HEK293 (cell line): Measurements from ENCODE around the gene BIVM.

Experiments used
- GLIS1 ChIP-seq: fragments of 450-650 bp; formaldehyde crosslinking; IDR thresholded peaks from 2 replicates; pipeline ENCODE4 v1.5.1; 2016; ENCODE audit warnings: missing biosample characterization, missing genetic modification characterization
- KLF10 ChIP-seq: fragments of 450-650 bp; IDR thresholded peaks from 2 replicates; pipeline ENCODE4 v1.5.1; 2018; ENCODE audit warnings: missing biosample characterization, mild to moderate bottlenecking, missing genetic modification characterization
- KLF9 ChIP-seq: fragments of 450-650 bp; formaldehyde crosslinking; IDR thresholded peaks from 2 replicates; pipeline ENCODE4 v1.5.1; 2016; ENCODE audit warnings: missing biosample characterization, missing genetic modification characterization, low read depth
- OSR2 ChIP-seq: fragments of 450-650 bp; formaldehyde crosslinking; IDR thresholded peaks from 2 replicates; pipeline ENCODE4 v1.5.1; 2016; ENCODE audit warnings: missing biosample characterization, missing genetic modification characterization
- PBX3 ChIP-seq: sonication (generic); formaldehyde crosslinking; IDR thresholded peaks from 2 replicates; pipeline ENCODE4 v1.8.1; 2022; ENCODE audit warnings: mild to moderate bottlenecking, moderate library complexity, missing genetic modification reagents
- REST ChIP-seq: fragments of 450-650 bp; formaldehyde crosslinking; IDR thresholded peaks from 2 replicates; pipeline ENCODE4 v1.5.1; 2016; ENCODE audit warnings: missing biosample characterization, missing genetic modification characterization
- WT1 ChIP-seq: fragments of 450-650 bp; formaldehyde crosslinking; IDR thresholded peaks from 2 replicates; pipeline ENCODE4 v1.5.1; 2016; ENCODE audit warnings: missing biosample characterization, missing genetic modification characterization
- YY1 ChIP-seq: fragments of 450-650 bp; formaldehyde crosslinking; IDR thresholded peaks from 2 replicates; pipeline ENCODE4 v1.5.1; 2018; ENCODE audit warnings: missing biosample characterization, missing genetic modification characterization
- ZBTB17 ChIP-seq: fragments of 450-650 bp; formaldehyde crosslinking; IDR thresholded peaks from 2 replicates; pipeline ENCODE4 v1.5.1; 2016; ENCODE audit warnings: missing biosample characterization, missing genetic modification characterization
- ZBTB26 ChIP-seq: fragments of 450-650 bp; formaldehyde crosslinking; optimal IDR thresholded peaks from 2 replicates; pipeline ENCODE3; 2016; ENCODE audit warnings: missing biosample characterization, mild to moderate bottlenecking, missing genetic modification characterization
- ZBTB8A ChIP-seq: fragments of 450-650 bp; formaldehyde crosslinking; IDR thresholded peaks from 2 replicates; pipeline ENCODE4 v1.5.1; 2016; ENCODE audit warnings: missing biosample characterization, missing genetic modification characterization
- ZFP37 ChIP-seq: fragments of 450-650 bp; formaldehyde crosslinking; IDR thresholded peaks from 2 replicates; pipeline ENCODE4 v1.5.1; 2016; ENCODE audit warnings: missing biosample characterization, missing genetic modification characterization
- ZNF23 ChIP-seq: fragments of 450-650 bp; formaldehyde crosslinking; IDR thresholded peaks from 2 replicates; pipeline ENCODE4 v1.5.1; 2016; ENCODE audit warnings: missing biosample characterization, missing genetic modification characterization, borderline replicate concordance
- ZNF280C ChIP-seq: fragments of 450-650 bp; formaldehyde crosslinking; IDR thresholded peaks from 2 replicates; pipeline ENCODE4 v1.5.1; 2016; ENCODE audit warnings: missing biosample characterization, missing genetic modification characterization
- ZNF354C ChIP-seq: fragments of 450-650 bp; formaldehyde crosslinking; IDR thresholded peaks from 2 replicates; pipeline ENCODE4 v1.5.1; 2016; ENCODE audit warnings: missing biosample characterization, missing genetic modification characterization, low read depth, borderline replicate concordance
- ZNF423 ChIP-seq: fragments of 450-650 bp; formaldehyde crosslinking; IDR thresholded peaks from 2 replicates; pipeline ENCODE4 v1.5.1; 2016; ENCODE audit warnings: missing biosample characterization, missing genetic modification characterization
- ZNF561 ChIP-seq: fragments of 450-650 bp; IDR thresholded peaks from 2 replicates; pipeline ENCODE4 v1.5.1; 2018; ENCODE audit warnings: missing biosample characterization, missing genetic modification characterization, borderline replicate concordance
- ZNF610 ChIP-seq: fragments of 450-650 bp; formaldehyde crosslinking; IDR thresholded peaks from 2 replicates; pipeline ENCODE4 v1.5.1; 2016; ENCODE audit warnings: missing biosample characterization, missing genetic modification characterization, borderline replicate concordance

The BIVM gene

DNA sequence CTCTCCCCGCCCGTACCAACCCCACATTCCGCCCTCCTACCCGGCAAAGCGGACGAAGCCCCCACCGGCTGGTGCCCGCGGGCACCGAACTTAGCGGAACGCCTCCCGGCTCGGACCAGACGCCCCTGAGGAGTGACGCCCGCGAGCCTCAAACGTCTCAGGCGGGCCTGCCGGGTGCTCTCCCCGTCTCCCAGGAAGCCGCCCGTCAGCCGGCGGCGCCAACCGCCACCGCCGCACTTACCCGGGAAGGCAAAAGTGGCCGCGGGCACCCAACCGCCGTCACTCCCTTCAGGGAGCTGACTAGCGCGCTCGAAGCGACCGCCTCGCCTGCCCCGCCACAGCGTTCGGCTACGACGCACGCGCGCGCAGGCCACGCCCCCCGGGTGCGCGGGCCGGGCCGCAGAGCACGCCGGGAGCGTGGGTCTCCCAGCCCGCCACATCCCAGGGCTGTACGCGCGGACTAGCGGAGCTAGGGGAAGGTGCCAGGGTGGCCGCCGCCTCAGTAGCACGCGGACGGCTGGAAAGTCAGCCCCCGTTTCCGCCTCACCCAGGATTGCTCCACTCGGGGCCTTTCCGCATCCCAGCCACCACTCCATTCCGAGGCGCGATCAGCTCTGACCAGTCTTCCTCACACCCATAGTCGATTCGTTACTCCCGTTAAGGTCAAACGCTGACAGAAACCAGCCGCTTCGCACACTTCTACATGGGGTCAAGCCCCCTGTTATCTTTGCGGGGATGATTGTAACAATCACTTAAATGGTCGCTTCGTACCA, 25.3 kb upstream of the BIVM start, which contains the start of gene TEX30 (continued):
- peak; percentile 95 for TF ChIP-seq ZBTB8A (tag by site-specific recombination)
- peak; percentile 80; the same call in 1 of the 2 replicates for TF ChIP-seq PBX3 (CRISPR knock-in tag)
- no peak for TF ChIP-seq ZNF23
- TF ChIP-seq ZBTB26 (tag by site-specific recombination): peak; percentile 93
- peak; percentile 34; the same call in 1 of the 2 replicates for TF ChIP-seq YY1 (tag by site-specific recombination)
- TF ChIP-seq GLIS1 (tag by site-specific recombination): 0 out of 2 replicates have a peak, but pooled peaks have one; percentile 8
- 0 out of 2 replicates have a peak, but pooled peaks have one; percentile 57 for TF ChIP-seq ZNF610 (tag by site-specific recombination)
- peak; percentile 54 for TF ChIP-seq KLF10 (tag by site-specific recombination)
- peak; percentile 26; the same call in 1 of the 2 replicates for TF ChIP-seq REST (tag by site-specific recombination)
- peak; percentile 54 for TF ChIP-seq KLF9 (tag by site-specific recombination)
- no peak for TF ChIP-seq ZNF280C (tag by site-specific recombination)
- peak; percentile 46; the same call in 1 of the 2 replicates for TF ChIP-seq ZNF561 (tag by site-specific recombination)
- no peak for TF ChIP-seq OSR2 (tag by site-specific recombination)
- peak; percentile 19; the same call in 1 of the 2 replicates for TF ChIP-seq WT1 (tag by site-specific recombination)
- TF ChIP-seq ZBTB17 (tag by site-specific recombination): no peak
- TF ChIP-seq ZNF354C (tag by site-specific recombination): no peak
- 0 out of 2 replicates have a peak, but pooled peaks have one; percentile 52 for TF ChIP-seq ZNF423 (tag by site-specific recombination)
- 0 out of 2 replicates have a peak, but pooled peaks have one; percentile 41 for TF ChIP-seq ZFP37
